Osteoblast (primary cell): ENCODE data around the gene DLG2. TPM values are rescaled to one million over a fixed set of nuclear protein-coding genes. Genes with fewer than 3 reads are reported as not detected.

Experiments used
- DNase-seq: peaks from one replicate; pipeline ENCODE4 v3.0.0; 2011; ENCODE audit warnings: low spot score, mixed read lengths; ENCODE audit not compliant: insufficient read length; ENCODE audit errors: missing footprints
- H2AFZ ChIP-seq: 2 replicates; pipeline ENCODE4 v1.6.0; 2011; ENCODE audit warnings: mild to moderate bottlenecking, low read length
- H3K27ac ChIP-seq: 2 replicates; pipeline ENCODE4 v1.5.1; 2011; ENCODE audit warnings: mild to moderate bottlenecking, low read depth, low read length, moderate library complexity
- H3K27me3 ChIP-seq: 2 replicates; pipeline ENCODE4 v1.6.0; 2012; ENCODE audit warnings: mild to moderate bottlenecking, control low read depth, inconsistent platforms, low read length, moderate library complexity; ENCODE audit not compliant: insufficient read depth
- H3K36me3 ChIP-seq: 2 replicates; pipeline ENCODE4 v1.5.1; 2011; ENCODE audit warnings: mild to moderate bottlenecking, low read length, control low read depth, moderate library complexity; ENCODE audit not compliant: insufficient read depth
- H3K4me1 ChIP-seq: 2 replicates; pipeline ENCODE4 v1.5.1; 2011; ENCODE audit warnings: mild to moderate bottlenecking, low read length, control low read depth, moderate library complexity; ENCODE audit not compliant: insufficient read depth
- H3K4me2 ChIP-seq: 2 replicates; pipeline ENCODE4 v1.6.0; 2011; ENCODE audit warnings: mild to moderate bottlenecking, low read length; ENCODE audit not compliant: insufficient read depth
- H3K4me3 ChIP-seq: fragments of 200-600 bp; sonication (generic); 3 replicates; pipeline ENCODE4 v1.5.1; 2012; ENCODE audit warnings: mild to moderate bottlenecking, low read length, inconsistent platforms; ENCODE audit not compliant: insufficient read depth
- H3K79me2 ChIP-seq: 2 replicates; pipeline ENCODE4 v1.6.0; 2012; ENCODE audit warnings: mild to moderate bottlenecking, low read length, control low read depth, inconsistent platforms; ENCODE audit not compliant: insufficient read depth
- H3K9me3 ChIP-seq: 2 replicates; pipeline ENCODE4 v1.5.1; 2011; ENCODE audit warnings: low read depth, low read length, control low read depth
- H4K20me1 ChIP-seq: 2 replicates; pipeline ENCODE4 v1.6.0; 2012; ENCODE audit warnings: mild to moderate bottlenecking, low read length, control low read depth; ENCODE audit not compliant: insufficient read depth
- CTCF ChIP-seq: IDR thresholded peaks from 2 replicates; pipeline ENCODE4 v1.5.1; 2011; ENCODE audit warnings: mild to moderate bottlenecking, low read depth, low read length, moderate library complexity; ENCODE audit errors: extremely low read depth
- total RNA-seq: library from RNA; depleted of rRNA; stranded (reverse); fragments of >200 nt; gene quantifications from 2 replicates; pipeline ENCODE4 v1.2.3, GENCODE V29; 2012

Gene DLG2
- total RNA-seq, 1 donor, result 3.3 TPM

- Histone ChIP-seq H3K4me3 (no peak overlapping the region), H3K79me2 (no peaks in the 10 kb centered on the region), H3K27ac (no peak overlapping the region), H3K9me3 (no peaks in the 10 kb centered on the region), H3K27me3 (no peaks in the 10 kb centered on the region), H3K4me1 (no peaks in the 10 kb centered on the region), H2AFZ (no peak overlapping the region), H3K4me2 (no peak overlapping the region), H3K36me3 (no peaks in the 10 kb centered on the region), H4K20me1 (no peaks in the 10 kb centered on the region)
- TF ChIP-seq CTCF, result no peak
- peak; percentile 22 for DNase-seq
Measured at GRCh38 chr11:85307366-85307765, 319.8 kb downstream of the DLG2 start.

- H3K4me2 ChIP-seq, result no peak overlapping the region
- H3K27me3 ChIP-seq, result no peaks in the 10 kb centered on the region
- no peak for TF ChIP-seq CTCF
- H2AFZ ChIP-seq, result no peak overlapping the region
- DNase-seq, result no peak
- H3K36me3 ChIP-seq, result no peaks in the 10 kb centered on the region
- no peaks in the 10 kb centered on the region for H4K20me1 ChIP-seq
- H3K4me3 ChIP-seq, result no peak overlapping the region
- H3K27ac ChIP-seq, result no peak overlapping the region
- H3K79me2 ChIP-seq, result no peaks in the 10 kb centered on the region
- no peaks in the 10 kb centered on the region for H3K4me1 ChIP-seq
- no peaks in the 10 kb centered on the region for H3K9me3 ChIP-seq
Measured at GRCh38 chr11:85301895-85302678, 325.1 kb downstream of the DLG2 start.

GRCh38 chr11:85299258-85299942 lies 327.7 kb downstream of the DLG2 start:
- no peak overlapping the region for H2AFZ ChIP-seq
- H3K36me3 ChIP-seq, result no peaks in the 10 kb centered on the region
- no peak for DNase-seq

More at GRCh38 chr11:85299258-85299942, 327.7 kb downstream of the DLG2 start:
- Histone ChIP-seq H3K79me2 (no peaks in the 10 kb centered on the region), H3K9me3 (no peaks in the 10 kb centered on the region), H3K27ac (no peak overlapping the region), H3K4me3 (no peak overlapping the region), H4K20me1 (no peaks in the 10 kb centered on the region), H3K27me3 (no peaks in the 10 kb centered on the region), H3K4me1 (no peaks in the 10 kb centered on the region), H3K4me2 (no peak overlapping the region)
- no peak for TF ChIP-seq CTCF
